SH-SY5Y (cell line): Measurements from ENCODE around the gene RANBP17.

Experiments used
- GATA2 ChIP-seq: IDR thresholded peaks from 2 replicates; pipeline ENCODE4 v1.6.1; 2011; ENCODE audit warnings: mild to moderate bottlenecking, low read depth, low read length
- GATA3 ChIP-seq: IDR thresholded peaks from 2 replicates; pipeline ENCODE4 v1.6.1; 2011; ENCODE audit warnings: low read depth, mild to moderate bottlenecking, low read length, moderate library complexity

RANBP17 gene

DNA sequence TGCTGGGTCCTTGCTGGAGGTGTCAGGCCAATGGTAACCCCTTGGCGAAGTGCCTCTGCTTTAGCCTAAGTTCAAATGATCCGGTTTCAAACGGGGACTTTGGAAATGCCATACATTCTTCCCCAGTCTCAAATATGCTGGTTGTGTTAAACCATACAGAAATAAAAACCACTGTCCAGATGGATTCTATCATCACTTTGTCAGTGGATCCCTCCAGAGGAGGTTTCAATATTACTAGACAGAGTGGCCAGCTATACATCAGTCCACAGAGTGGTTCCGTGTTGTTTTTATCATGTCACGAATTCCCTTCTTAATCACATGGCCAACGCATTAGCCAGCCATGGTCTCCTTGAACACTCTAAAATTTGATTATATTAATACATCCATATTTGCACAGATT lies 7.3 kb upstream of the RANBP17 start:
- TF ChIP-seq GATA2 = no peak
- no peak for TF ChIP-seq GATA3

DNA sequence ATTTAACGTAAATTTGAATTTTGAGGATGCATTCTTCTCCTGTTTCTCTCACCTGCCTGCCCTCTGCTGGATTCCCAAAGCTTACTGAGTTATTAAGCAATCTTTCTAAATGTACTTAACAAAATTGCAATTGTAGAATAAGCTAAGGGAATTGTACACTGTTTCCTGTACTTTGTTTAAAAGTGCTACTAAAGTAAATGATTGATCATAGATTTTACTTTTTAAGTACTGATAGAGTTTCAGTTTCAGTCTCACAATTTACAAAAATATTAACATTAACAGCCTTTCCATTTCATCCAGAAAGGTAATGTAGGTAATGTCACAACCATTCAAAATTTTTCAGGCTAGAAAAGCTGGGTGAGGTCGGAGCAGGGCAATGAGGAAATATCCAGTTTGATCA lies 4.8 kb upstream of the RANBP17 start:
- TF ChIP-seq GATA2 (no peak), GATA3 (no peak)

DNA sequence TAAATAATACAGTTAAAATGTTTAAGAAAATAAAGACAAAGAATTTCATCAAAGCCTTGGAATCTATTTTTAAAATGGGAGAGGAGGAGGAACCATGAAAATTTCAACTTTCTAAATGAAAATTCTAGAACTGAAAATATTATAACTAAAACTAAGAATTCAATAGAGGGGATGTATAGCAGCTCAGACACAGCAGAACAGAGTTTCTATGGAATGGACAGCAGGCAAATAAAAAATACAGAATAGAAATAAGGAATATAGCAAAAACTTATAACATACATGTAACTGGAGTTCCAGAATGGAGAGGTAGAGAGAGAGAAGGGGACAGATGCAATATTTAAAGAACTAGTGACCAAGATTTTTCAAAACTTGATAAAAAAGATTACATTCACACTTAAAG lies 1.4 kb upstream of the RANBP17 start:
- TF ChIP-seq GATA3 = no peak
- TF ChIP-seq GATA2 = no peak

DNA sequence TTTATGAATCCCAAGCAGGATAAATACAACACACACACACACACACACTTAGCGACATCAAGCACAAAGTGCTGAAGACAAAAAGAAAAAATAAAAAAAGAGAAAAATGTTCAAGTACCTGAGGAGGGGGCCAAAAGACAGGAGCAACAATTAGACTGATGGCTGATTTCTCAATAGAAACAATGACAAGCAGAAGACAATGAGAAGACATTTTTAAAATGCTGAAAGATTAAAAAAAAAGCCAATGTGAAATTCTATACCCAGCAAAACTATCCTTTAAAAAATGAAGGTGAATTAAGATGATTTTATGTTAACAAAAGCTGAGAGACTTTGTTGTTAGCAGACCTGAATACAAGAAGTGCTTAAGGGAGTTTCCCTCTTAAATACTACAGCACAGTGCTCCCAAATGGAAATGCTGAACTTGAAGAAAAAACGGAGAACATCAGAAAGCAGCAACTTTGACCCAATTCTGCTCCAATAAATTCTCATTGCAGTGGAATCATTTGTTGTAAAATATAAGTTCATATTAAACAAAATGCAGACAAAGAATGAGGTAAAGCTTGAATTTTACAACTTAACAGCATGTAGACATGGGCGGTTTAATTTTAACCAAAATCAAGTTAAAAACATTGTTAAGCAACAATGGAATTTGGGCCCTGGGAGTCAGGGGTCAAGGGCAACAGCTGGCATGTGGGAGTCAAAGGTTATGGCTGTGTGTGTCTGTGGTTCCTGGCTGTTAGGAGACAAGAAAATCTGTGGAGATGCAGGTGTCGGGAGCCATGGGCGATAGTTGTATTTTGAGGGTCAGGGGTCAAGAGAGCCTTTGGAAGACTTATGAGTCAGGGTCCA lies 776 bp upstream of the RANBP17 start:
- TF ChIP-seq GATA2 (no peak), GATA3 (no peak)

DNA sequence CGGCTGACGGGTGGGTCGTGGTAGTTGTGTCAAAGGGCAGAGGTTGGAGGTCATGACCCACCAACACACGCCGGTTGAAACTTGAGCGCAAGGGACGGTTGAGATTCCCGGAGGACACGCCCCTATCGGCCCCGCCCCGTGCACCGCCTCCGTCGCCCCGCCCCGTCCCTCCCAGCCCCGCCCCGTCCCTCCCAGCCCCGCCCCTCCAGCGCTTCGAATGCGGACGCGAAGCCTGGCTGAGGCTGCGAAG lies 226 bp upstream of the RANBP17 start:
- TF ChIP-seq GATA2 (no peak), GATA3 (no peak)

DNA sequence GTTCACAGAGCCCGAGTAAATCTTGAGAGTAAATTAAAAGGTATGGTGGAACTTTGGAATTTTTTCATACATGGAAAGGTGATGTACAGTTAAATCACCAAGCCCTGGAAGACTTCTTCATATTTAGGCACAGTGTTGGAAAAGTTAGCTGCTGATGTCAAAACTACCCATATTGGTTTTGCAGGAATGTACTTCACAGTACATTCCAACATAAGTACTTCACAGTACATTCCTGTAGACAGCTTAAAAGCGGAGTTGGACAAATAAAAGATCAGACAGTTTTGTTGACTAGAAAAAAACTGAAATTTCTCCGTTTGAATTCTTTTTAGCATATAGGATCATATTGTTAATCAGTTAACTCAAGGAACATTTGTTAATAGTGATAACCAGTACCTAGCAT lies 1.8 kb downstream of the RANBP17 start:
- TF ChIP-seq GATA3 (no peak), GATA2 (no peak)

DNA sequence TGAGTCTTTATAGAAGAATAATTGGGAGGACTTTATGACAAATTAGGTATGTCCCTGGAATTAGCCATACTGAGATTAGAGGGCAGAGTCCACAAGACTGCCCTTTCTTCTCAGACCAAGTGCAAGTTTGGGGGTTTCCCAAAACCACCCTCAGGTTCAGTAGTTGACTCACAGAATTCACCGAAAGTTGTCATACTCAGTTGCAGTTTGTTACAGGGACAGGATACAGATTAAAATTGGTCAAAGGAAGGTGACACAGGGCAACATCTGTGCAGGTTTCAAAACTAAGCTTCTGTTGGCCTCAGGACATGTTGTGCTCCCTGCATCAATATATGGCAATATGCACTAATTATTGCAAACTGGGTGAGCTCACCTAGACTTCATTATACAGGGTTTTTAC lies 3.8 kb downstream of the RANBP17 start:
- no peak for TF ChIP-seq GATA2
- no peak for TF ChIP-seq GATA3

DNA sequence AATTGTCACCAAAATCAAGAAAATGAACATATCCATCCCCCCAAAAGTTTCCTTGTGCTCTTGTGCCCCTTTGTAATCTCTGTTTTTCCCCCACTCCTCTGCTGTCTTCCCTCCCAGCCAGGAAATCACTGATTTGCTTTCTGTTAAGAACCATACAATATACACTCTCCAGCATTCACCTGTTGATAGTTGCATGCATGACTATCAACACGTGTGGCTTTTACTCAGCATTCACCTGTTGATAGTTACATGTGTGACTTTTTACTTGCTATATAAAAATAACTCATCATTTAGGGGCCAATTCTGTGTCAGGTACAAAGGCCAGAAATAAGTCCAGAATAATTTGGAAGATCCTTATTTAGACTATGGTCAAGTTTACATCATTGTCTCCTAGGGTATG lies 6.0 kb downstream of the RANBP17 start:
- TF ChIP-seq GATA2 (no peak), GATA3 (no peak)

DNA sequence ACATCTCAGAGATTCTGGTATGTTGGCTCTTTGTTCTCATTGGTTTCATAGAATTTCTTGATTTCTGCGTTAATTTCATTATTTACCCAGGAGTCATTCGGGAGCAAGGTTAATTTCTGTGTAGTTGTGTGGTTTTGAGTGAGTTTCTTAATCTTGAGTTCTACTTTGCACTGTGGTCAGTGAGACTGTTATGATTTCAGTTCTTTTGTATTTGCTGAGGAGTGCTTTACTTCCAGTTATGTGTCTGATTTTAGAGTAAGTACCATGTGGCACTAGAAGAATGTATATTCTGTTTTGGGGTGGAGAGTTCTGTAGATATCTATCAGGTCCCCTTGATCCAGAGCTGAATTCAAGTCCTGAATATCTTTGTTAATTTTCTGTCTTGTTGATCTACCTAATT lies 12.2 kb downstream of the RANBP17 start:
- TF ChIP-seq GATA3 = no peak
- TF ChIP-seq GATA2 = no peak

DNA sequence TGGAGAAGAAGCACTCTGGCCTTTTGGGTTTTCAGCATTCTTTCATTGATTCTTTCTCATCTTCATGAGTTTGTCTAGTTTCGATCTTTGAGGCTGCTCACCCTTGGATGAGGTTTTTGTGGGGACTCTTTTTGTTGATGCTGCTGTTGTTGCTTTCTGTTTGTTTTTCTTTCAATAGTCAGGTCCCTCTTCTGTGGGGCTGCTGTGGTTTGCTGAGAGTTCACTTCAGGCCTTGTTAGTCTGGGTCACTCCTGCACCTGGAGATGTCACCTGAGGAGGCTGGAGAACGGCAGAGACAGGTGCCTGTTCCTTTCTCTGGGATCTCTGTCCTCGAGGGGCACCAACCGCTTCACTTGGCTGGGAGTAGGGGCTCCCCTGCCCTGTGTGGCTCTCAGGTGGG lies 14.0 kb downstream of the RANBP17 start:
- TF ChIP-seq GATA3 (no peak), GATA2 (no peak)

DNA sequence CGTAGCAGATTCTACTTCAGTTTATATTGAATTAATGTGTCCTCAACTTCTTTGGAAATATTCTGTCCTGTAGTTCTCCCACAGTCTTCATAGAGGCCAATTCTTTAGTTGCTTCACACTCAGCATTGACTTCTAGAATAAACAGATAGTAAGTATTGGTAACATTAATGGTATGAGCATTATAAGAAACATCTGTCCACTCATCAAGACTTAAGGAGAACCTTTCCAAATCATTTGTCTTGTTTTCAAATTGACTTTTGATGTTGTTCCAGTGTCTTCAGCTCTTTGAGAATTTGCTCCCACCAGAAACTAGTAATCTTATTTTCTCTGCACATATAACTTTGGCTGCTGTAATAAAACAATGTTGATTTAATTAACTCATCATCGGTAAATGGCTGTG lies 18.3 kb downstream of the RANBP17 start:
- TF ChIP-seq GATA2 (no peak), GATA3 (no peak)

DNA sequence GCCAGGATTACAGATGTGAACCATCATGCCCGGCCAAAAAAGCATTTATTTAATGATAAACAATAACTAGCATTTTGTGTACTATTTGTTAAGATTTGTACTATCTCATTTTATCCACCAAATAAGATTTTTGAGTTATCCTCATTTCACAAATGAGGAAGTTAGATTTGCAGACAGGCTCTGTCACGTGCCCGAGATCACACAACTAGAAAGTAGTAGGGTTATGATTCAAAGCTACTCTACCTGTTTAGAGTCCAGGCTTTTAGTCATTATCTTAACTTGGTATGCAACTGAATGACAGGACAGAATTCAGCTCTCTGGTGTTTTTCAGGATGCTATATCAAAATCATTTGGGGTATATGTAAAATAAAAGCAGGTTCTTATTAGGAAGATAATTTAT lies 20.5 kb downstream of the RANBP17 start:
- no peak for TF ChIP-seq GATA2
- no peak for TF ChIP-seq GATA3

DNA sequence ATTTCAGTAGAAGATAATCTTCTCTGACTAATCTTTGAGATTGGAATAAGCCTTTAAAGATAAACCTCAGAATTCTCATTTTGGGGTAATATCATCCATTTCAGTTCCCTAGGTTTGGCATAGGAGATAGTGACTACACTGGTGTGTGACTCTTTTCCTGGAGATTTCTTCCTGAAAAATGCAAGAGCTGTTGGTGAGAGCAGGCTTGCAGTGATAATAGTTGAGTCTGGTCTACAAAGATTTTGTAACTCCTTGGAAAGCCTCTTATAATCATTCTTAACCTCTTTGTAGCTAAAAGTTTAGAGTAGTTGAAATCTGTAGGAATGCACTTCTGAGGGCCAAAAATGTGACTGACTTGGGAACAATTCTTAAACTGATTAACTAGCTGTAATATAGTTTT lies 23.4 kb downstream of the RANBP17 start:
- TF ChIP-seq GATA2 (no peak), GATA3 (no peak)

DNA sequence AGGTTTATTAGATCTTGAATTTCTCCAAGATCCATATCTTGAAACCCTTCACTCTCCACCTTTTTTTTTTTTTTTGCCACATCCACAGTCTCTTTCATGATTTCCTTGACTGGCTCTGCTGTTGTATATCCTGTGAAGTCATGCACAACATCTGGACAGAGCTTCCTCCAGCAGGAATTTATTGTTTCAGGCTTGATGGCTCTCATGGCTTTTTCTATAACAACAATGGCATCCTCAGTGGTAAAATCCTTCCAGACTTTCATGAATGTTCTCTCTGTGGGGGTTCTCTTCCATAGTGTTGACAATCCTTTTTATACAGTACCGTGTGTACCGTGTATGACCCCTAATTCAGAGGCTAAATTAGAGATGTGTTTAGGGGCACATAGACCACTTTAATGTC lies 24.0 kb downstream of the RANBP17 start:
- TF ChIP-seq GATA2 (no peak), GATA3 (no peak)

DNA sequence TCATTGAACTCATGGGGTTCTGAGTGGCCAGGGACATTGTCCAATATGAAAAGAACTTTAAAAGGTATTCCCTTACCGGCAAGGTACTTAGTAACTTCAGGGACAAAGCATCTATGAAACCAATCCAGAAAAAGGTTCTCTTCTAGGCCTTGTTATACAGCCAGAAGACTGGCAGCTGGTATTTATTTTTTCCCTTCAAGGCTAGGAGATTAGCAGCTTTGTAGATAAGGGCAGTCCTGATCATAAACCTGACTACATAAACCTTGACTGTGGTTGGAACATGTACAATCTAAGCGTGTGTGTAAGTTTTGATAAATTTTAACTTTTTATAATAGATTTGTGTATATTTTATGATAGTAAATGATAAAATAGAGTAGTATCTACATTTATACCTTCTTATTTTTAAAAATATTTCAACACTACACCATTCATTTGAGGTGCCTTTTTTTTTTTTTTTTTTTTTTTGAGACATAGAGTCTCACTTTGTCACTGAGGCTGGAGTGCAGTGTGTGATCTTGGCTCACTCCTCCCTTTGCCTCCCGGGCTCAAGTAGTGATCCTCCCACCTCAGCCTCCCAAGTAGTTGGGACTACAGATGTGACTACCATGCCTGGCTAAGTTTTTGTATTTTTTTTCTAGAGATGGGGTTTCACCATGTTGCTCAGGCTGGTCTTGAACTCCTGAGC lies 24.5 kb downstream of the RANBP17 start:
- TF ChIP-seq GATA2 (no peak), GATA3 (no peak)

DNA sequence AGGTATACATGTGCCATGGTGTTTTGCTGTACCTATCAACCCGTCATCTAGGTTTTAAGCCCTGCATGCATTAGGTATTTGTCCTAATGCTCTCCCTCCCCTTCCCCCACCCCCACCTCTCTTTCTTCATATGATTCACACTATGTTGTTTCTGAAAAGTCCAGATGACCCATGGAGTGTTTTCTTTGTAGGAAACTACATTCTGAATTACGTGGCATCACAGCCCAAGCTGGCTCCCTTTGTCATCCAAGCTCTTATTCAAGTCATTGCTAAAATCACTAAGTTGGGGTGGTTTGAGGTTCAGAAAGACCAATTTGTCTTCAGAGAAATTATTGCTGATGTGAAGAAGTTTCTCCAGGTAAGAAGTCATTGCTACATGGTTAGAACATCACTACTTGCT lies 30.4 kb downstream of the RANBP17 start:
- no peak for TF ChIP-seq GATA2
- no peak for TF ChIP-seq GATA3

DNA sequence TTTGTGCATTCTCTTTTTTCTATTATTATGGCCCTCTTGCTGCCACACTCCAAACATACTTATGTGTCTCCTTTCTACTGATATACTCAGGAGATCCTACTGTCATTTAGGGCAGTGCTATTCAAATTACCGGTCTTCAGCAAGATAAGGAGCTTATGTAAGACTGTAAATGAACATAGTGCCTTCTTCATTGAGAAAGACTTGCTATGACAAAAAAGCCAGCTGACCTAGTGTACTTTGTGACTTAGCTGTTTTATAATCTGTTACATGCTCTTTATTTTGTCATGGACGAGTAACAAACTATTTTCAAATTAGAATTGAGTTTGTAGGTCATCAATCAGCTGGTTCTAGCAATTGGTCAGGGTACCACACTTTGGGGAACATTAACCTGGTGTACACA lies 32.8 kb downstream of the RANBP17 start:
- TF ChIP-seq GATA3 (no peak), GATA2 (no peak)
